GM18498 (cell line): ENCODE measurements around the gene GSTK1.
"Not testable (repeated sequence)": the region's sequence is repeated elsewhere in the genome, so short reads cannot be mapped to it uniquely, and the experiment has no call there.

Experiments
- ATAC-seq: cut with Tn5 transposase; IDR thresholded peaks from one replicate; pipeline ENCODE4 v1.9.1; 2021; ENCODE audit warnings: mild to moderate bottlenecking, moderate library complexity; ENCODE audit not compliant: unreplicated experiment

The GSTK1 gene

DNA sequence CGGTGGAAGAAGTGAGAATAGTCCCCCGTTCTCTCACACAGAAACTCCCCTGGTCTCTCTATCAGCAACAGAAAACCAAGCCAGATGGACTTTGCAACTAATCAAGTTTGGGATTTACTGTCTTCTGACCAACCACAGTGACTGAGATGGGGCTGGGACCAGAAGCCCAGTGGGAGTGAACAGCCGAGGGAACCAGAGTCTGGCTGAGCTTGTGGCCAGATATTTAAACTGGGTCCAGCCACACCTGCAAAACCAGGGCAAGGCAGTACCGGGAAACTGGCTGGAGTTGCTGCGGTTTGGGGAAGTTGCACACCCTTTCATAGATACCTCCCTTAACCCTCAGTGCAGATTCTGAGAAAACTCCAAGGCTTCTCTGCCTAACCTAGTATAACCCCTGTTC is 6.0 kb downstream of the GSTK1 start:
- ATAC-seq: no peak

DNA sequence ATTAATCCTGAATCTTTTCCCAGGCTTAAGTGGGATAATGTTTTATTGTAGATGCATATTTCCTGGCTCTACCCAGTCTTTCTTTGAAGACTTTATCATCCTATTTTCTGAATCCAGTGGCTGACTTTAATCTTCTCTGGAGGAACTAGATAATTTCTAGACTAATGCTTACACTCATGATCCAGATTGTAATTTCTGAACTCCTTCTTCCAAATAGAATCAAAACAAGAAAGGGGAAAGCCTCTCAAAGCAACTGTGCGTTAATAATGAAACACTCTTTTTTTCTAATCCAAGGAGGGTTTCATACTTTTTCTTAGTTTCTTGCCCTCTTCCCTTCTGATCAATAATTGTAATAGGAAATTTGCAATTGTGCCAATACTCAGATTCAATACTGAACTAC is 8.0 kb downstream of the GSTK1 start:
- ATAC-seq: no peak

DNA sequence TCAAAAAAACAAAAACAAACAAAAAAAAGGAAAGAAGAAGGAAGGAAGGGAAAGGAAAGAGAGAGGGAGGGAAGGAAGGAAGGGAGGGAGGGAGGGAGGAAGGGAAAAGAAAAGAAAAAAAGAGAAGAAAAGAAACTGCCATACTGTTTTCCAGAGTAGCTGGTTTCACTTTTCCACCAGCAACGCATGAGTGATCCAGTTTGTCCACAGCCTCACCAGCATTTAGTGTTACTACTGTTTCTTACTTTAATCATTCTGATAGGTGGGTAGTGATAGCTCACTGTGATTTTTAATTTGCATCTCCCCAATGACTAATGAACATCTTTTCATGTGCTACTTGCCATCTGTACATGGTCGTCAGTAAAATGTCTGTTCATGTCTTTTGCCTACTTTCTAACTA is 9.6 kb downstream of the GSTK1 start:
- ATAC-seq: no peak

DNA sequence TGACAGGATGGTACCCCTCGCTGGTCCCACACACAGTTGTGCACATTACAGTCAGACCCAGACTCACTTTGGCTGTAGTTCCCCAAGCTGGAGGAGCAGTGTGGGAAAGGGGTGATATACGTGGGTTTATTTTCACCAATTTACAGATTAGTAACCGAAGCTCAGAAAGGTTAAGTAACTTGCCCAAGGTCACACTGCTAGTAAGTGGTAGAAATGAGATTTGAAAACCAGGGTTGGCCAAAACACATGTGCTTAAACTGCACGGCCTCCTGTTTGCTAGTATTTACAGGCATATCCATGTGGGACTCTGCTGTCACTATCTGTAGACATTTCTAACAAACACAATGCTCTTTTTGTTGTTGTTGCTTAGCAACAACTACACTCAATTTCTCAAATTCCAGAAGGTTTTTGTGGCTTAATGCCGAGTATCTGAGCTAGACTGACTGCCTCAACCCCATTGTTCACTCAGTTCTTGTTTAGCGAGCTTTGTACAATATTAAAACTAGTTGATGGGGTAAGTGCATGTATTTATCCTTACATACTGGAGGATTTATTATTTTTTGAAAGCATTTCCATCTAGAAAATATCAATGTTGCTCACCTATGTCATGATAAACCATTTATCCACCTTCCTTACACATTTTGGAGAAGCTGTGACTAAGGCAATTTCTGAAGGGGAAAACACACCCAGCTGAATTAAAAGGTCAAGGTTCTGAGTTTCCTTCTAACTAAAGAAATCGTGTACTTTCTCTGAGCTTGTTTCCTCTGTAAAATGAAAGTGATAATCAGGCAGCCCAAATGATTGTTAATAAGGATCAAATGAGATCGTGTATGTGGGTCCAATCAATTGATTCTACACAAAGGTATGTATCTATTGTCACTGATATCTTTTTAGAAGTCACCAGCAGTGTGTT is 16.2 kb downstream of the GSTK1 start:
- ATAC-seq: no peak

DNA sequence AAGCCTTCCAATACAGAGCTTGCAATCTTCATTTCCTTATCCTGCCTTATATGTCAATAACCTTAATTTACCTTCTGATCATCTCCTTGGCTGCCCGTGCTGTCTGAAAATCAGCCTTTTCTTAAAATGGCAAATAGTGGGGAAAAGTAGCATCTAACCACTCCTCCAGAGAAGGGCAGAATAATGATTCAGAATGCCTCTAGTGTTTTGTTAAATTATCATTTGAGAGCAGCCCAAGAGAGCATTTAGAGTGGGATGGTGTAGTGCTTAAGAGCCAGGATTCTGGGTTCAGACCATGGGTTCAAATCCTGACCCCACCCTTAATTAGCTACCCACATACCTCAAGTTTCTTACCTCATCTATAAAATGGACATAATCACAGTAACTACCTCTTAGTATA is 16.9 kb downstream of the GSTK1 start:
- no peak for ATAC-seq

DNA sequence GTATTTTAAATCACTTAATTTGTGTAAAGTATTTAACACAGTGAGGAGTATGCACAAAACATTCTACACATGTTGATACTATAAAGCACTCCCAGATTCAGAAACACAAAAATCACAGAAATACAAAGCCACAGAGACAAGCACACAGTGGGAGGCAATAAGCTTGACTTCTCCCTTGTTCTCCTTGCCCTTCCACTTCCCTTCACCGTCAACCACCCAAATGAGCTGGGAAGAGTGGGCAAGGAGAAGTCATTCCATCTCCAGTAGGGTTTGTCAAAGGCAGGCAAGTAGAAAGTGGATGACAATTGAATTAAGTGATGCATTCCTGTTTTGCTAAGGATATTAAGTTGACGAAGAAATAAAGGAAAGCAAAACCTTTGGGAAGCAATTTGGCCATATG is 17.3 kb downstream of the GSTK1 start:
- no peak for ATAC-seq

DNA sequence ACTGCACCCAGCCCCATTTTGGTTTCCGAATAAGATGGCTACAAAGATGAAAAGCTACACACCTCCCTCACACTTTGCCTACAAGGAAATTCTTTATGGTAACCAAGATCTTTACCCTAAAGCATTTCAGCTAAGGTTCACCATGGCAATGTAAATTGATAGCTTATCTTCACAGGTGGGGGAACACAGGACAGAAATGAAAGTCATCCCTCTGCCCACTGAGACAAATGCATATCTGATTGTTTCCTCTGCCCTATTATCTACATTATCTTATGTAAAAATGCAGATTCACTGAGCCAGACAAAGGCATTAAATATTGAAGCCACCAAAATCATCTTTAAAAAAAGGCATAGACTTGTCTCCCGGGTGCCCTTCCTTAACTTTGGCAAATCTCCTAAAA is 18.3 kb downstream of the GSTK1 start:
- no peak for ATAC-seq

DNA sequence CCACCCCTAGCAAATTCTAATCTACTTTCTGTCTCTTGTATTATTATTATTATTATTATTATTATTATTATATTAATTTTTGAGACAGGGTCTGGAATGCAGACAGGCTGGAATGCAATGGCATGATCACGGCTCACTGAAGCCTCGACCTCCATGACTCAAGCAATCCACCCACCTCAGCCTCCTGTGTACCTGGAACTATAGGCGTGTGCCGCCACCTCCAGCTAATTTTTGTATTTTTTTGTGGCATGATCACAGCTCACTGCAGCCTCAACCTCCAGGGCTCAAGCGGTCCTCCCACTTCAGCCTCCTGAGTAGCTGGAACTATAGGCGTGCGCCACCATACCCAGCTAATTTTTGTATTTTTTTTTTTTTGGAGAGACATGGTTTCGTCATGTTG is 18.9 kb downstream of the GSTK1 start:
- no peak for ATAC-seq

DNA sequence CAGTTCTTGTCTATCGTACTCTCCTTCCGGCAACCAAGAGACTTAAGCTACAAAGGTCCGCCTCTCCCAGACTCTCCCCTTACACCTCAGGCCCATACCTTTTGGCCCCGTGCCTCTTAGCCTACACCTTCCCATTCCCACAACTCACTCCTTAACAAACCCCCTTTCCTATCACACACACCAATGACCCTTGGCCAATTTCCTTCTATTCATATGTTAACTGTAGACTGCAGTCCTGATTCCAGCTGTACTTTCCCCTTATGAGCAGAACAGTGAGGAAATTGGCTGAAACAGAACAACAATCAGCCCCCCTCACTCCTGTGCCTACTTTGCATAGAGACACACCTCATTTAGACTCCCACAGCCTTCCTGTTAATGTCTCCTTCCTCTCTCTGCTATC is 20.1 kb downstream of the GSTK1 start:
- ATAC-seq: no peak

DNA sequence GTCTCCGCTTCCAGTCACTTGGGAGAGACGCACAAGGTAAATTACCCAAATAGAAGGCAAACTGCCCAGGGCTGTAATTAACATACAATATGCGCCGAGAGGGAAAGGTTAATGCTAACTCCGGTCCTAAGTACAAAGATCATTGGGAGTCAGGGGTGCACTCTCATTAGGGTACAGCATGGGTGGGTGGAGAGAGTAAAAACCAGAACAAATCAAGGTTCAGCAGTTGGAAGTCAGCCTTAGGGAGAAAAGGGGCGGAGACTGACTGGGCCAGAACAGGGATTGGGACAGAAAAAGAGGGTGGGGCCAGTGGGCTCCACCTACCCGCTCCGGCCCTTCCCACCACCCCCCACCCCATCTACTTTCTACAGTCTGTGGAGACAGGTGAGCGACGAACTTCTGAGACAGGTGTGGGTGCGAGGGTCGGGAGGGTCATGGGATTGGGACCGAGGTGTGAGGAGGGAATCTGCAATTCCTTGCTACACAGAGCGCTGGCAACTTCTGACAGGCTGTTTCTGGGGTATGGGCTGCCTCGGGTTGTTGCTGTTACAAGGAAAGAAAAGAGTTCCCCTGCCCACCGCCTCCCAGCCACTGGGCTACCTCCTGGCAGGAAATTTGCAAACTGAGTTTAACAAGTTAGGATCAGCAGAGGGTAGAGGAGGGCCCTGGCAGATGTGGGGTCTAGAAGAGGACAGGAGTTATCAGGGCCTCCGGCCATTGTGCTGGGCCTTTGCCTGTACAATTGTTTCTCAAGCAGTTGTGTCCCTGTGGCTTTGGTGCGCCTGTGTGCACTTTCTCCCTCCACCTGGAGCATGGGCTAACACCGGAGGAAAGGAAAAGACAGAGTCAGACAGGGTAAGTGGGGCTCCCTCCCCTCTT is 21.6 kb downstream of the GSTK1 start, which contains the start of gene TMEM139:
TSS of gene TMEM139 (plus strand) at position 368 of the 879 bp plus-strand sequence. CDS start 1,000 bp downstream, outside the sequence.
- no peak for ATAC-seq

DNA sequence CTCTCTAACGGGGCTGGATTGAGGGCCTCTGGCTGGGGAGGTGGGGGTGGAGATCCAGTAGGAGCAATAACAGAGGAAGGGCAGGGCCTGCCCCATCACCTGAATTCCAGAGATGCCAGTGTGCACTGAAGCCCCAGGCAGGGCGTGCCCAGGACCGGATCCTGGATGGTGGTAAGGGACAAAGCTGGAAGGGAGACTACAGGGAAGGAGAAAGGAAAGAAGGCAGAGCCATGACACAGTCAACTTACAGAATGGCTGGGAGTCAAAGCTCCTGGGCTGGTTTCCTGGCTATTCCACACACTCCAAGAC is 22.2 kb downstream of the GSTK1 start:
- ATAC-seq: no peak

DNA sequence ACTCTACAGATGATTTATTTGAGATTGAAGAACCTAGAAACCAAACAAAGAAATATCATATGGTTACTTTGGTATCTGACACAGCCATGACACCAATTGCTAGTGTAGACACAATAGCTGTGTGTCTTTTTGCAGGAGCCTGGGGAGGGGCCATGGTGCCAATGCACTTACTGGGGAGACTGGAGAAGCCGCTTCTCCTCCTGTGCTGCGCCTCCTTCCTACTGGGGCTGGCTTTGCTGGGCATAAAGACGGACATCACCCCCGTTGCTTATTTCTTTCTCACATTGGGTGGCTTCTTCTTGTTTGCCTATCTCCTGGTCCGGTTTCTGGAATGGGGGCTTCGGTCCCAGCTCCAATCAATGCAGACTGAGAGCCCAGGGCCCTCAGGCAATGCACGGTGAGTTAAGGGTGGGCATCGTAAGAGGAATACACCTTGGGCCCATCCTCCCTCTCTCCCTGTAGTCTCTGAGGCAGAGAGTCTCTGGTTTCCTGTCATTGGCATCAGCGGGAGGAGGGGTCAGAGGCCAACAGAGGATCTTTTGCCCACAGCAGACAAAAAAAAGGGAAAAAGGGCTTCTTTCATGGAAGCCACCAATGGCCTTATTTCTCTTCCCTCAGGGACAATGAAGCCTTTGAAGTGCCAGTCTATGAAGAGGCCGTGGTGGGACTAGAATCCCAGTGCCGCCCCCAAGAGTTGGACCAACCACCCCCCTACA is 22.7 kb downstream of the GSTK1 start:
- ATAC-seq: no peak

DNA sequence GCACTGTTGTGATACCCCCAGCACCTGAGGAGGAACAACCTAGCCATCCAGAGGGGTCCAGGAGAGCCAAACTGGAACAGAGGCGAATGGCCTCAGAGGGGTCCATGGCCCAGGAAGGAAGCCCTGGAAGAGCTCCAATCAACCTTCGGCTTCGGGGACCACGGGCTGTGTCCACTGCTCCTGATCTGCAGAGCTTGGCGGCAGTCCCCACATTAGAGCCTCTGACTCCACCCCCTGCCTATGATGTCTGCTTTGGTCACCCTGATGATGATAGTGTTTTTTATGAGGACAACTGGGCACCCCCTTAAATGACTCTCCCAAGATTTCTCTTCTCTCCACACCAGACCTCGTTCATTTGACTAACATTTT is 23.3 kb downstream of the GSTK1 start:
- ATAC-seq: no peak

DNA sequence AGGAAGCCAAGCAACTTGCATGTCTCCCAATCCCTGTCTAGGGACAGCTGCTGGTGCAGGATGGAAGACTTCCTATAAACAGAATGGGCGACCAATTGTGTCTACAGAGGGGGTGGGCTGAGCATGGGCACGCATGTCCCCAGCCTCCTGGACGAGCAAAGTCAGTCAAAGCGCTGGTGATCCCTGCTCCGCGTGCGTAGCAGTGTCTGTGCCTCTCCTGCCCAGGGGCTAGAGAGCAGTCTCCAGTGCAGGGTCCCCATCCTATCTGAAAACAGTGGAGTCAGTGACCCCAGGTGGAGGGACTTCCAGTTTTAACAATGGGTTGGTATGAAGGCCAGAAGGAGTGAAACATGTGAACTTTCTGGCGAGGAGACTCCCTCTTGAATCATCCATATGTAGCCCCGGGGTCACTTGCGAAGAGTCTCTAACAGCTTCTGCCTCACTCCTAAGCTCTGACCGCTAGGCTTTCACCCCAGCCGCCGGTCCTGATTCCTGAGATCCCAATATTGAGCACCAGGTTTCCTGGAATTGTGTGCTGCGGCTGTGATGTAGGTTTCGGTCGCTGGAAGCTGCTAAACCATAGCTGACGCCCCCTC is 24.2 kb downstream of the GSTK1 start:
- no peak for ATAC-seq

DNA sequence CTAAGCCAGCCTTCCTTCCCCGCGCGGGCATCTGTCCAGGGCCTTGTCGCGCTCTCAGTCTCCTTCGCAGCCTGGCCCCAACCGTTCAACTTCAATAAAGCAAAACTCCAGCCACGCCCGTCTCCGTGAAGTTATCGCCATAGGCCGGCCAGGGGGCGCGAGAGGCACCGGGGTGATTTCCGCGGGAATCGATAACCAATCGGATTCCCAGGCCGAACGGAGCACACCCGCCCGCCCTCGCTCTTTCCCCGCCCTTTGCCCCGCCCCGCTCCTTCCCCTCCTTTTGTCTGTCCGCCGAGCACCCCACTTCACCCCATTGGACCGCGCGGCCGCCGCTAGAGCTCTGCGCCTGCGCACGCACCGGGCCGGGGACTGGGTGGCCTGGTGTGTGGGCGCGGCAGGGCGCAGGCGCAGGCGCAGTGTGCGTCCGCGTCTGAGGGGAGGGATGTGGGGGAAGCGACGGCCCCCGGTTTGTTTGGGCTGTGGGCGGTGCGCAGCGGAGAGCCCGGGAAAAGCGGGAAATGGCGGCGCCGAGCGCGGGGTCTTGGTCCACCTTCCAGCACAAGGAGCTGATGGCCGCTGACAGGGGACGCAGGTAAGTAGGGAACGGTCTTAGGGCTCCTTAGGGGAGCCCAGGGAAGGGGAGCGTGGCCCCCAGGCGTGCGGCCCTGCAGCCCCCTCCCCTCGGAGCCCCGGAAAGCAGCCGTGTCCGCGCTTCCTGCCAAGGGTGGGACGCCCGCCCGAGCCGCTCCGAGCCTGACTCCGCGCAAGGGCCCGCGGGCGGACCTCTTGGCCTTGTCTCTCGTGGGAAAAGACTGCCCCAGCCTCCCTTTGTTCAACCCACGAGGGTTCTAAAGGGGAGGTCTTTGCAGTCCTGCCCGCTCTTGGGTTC is 24.9 kb downstream of the GSTK1 start, which contains the start of gene CASP2:
TSS of gene CASP2 (plus strand) at position 417 of the 892 bp plus-strand sequence. CDS start at position 522, 105 bp downstream.
- ATAC-seq: peak; percentile 93

DNA sequence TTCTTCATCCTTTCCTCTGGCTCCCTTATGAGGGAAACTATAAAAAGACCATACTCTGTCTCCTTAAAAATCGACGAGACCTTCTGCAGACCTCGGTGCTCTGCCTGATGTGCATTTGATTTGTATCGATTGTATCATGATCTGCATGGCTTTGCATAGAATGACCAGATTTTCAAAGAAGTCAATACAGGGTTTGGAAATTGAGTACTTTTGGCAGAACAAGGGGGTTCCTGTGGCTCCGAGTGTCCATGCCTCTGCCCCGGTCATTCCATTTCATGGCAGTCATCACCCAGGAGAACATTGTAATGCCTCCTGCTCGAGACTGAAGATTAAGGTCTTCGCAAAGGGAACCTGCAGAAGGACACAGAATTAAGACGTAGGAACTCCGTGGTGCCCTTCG is 25.6 kb downstream of the GSTK1 start:
- ATAC-seq: no peak

DNA sequence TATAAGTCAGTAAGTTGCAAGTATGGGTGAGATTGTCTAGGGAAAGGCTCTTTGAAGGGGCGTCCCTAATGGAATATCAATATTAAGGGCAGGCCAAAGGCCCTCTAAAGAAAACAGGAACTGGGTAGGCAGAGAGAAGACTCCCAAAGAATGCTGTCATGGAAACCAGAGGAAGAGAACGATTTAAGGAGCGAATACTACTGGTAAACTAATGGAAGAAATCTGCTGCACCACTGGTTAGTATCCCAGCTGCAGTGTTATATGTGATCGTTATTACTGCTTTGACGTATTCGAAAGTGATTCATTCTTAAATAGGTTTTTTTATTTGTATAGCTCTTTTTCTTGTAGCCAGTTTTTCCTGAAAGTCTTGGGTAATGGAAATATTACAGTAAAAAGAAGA is 26.2 kb downstream of the GSTK1 start:
- ATAC-seq: no peak

DNA sequence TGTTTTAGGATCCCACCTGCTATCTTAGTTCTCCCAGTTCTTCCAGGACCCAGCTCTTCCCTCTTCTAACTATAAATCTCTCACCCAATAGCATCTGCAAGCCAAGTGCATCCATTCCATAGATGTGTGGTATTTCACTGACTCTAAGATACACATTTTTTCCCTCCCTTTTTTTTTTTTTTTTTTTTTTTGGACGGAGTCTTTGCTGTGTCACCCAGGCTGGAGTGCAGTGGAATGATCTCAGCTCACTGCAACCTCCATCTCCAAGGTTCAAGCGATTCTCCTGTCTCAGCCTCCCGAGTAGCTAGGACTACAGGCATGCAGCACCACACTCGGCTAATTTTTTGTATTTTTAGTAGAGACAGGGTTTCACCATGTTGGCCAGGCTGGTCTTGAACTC is 26.6 kb downstream of the GSTK1 start:
- ATAC-seq: not testable (repeated sequence)

DNA sequence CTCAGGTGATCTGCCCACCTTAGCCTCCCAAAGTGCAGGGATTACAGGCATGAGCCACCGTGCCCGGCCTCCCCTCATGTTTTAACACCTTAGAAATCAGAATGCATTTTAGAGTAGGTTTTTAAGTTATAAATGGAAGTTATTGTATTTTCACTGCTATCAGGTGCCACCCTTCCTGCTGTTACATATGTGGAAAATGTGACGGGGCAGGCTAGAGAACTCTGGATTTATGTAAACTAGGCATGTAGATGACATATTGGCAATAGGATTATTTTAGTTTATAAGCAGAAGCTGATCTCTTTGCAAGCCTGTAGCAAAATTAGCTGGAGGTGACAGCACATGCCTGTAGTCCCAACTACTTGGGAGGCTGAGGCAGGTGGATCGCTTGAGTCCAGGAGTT is 27.1 kb downstream of the GSTK1 start:
- ATAC-seq: no peak

DNA sequence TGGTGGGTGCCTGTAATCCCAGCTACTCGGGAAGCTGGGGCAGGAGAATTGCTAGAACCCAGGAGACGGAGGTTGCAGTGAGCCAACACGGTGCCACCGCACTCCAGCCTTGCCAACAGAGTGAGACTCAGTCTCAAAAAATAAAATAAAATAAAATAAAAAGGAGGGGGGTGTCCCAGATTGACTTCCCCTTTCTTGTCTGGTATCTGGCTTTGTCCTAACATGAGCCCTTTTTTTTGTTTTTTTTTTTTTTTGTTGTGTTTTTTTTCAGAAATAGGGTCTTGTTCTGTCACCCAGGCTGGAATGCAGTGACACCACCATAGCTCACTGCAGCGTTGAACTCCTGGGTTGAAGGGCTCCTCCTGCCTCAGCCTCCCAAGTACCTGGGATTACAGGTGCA is 29.6 kb downstream of the GSTK1 start:
- no peak for ATAC-seq
